ENCODE data around the gene ITPKB.

The ITPKB gene

DNA sequence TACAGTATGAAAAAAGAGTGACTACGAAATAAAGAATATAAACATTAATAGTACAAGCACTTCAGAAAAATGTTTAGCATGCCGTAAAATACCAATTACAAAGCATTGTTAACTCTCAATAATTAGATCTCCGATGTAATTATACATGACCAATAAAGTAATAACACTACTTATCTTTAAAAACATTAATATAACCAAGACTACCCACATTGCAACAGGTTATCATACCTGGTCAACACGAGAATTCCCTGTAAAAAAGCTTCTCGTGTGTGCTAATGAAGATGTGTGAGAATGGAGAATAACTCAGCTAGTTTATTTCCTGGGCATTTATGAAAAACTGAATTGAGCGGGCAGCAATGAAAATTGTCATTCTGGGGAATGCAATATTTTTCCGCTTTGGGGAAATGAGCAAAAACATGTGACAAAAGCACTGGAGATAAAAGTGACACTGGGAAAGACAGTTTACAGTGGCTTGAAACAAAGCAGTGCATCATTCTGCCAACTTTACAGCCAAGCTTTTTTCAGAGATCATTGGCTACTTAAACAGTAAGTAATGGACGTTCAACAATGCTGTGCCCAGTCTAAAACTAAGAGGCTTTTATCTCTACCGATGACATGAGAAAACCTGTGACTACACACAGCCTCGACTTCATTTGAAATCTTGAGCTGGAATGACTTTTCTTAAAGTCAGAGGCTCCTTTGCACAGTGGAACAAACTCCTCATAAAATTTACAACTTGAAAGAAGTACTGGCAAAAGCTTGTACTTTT is 34.7 kb downstream of the ITPKB start:
- no peak for TF ChIP-seq CTCF (IDR thresholded peaks at IDR 0.05; ENCODE audit: borderline replicate concordance, insufficient read depth, low read depth, low read length)
- no peak overlapping the region for H3K4me3 ChIP-seq (ENCODE audit: low read depth, low read length)

DNA sequence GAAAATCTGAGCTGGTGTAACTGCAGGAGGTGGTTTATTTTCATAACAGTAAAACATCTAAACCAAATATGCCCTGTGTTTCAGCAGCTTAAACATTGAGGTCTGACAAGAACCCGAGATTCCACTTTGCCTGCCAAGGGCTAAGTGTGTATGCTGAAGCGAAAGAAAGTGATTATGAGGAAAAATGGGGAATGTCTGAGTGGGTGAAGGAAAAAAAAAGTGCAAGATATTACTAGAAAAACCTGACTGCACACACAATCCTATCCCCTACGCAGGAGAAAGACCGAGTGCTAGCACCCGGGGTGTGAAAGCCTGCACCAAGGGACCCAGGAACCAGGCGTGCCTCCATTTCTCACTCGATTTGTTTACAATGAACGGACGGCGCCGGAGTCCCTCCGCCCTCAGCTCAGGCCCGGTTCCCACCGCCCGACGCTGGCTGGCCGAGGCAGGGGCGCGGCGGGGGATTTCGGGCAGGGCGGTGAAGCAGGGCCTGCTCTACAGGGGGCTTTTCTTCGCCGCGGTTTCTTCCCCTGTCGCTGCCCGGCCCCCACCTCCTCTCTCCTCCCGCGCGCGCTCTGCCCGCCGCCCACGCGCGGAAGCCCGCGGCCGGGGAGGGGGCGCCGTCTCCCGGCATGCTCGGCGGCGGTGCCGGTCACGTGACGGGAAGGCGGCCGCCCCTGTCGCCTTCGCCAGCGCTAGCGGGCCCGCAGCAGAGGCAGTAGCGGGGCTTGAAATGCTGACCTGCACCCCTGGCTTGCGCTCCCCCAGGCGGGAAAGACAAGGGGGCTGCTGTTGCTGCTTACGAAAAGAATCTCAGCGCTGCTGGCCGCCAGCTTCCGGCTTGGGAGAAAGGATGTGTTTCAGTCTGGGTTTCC is 35.9 kb downstream of the ITPKB start:
- TF ChIP-seq CTCF (IDR thresholded peaks at IDR 0.05; ENCODE audit: borderline replicate concordance, insufficient read depth, low read depth, low read length), result no peak
- H3K4me3 ChIP-seq (ENCODE audit: low read depth, low read length), result peak overlapping the region; percentile 64

DNA sequence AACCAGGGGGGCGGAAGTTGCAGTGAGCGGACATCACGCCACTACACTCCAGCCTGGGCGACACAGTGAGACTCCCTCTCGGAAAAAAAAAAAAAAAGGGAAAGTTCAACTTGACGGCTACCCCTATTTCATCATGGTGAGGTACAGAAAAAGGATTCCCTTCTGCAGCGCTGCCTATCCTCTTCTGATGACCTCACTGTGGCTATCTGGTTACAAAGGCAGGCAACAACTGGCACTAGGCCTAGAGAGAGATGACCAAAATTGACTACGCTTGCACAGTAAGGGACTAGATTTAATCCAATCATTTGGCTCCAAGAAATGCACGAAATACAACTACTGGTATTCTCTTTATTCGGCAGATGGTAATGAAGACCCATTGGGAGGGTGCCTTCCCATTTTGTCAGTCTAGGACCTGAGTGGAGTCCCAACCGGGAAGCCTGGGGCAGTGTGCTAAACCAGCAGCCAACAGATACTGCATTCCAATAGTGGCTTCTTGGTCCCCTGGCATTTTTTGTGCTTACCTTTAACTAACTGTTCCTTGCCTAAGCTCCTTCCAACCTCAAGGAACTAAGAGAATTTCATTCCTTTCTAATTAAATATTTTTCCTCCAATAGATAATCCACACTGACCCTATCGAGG is 36.6 kb downstream of the ITPKB start:
- no peak for TF ChIP-seq CTCF (IDR thresholded peaks at IDR 0.05; ENCODE audit: borderline replicate concordance, insufficient read depth, low read depth, low read length)
- no peak overlapping the region for H3K4me3 ChIP-seq (ENCODE audit: low read depth, low read length)

- no peak for TF ChIP-seq CTCF (IDR thresholded peaks at IDR 0.05; ENCODE audit: borderline replicate concordance, insufficient read depth, low read depth, low read length)
- no peak overlapping the region for H3K4me3 ChIP-seq (ENCODE audit: low read depth, low read length)
Measured at GRCh38 chr1:226700861-226701260, 38.2 kb downstream of the ITPKB start.

DNA sequence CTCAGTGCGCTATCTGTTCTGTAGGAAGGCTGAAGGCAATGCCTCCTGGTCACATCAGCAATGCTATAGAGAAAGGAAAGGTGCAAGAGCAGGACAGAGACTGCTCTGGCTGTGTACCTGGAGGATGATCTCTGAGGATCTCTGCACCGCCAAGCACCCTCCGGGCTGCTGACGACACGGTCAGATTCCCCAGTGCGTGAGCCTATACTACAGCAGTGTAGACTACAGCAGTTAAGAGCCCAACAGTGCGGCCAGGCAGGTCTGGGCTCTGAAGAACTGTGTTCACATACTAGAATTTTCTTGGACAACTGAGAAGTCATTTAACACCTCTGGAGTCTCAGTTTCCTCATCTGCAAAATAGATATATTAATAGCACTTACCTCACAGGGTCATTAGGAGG is 39.9 kb downstream of the ITPKB start:
- no peak for TF ChIP-seq CTCF (IDR thresholded peaks at IDR 0.05; ENCODE audit: borderline replicate concordance, insufficient read depth, low read depth, low read length)
- no peak overlapping the region for H3K4me3 ChIP-seq (ENCODE audit: low read depth, low read length)

GRCh38 chr1:226698659-226699058 is 40.4 kb downstream of the ITPKB start:
- TF ChIP-seq CTCF (IDR thresholded peaks at IDR 0.05; ENCODE audit: borderline replicate concordance, insufficient read depth, low read depth, low read length), result no peak
- no peak overlapping the region for H3K4me3 ChIP-seq (ENCODE audit: low read depth, low read length)
